Type B pancreatic cell (in vitro differentiated cells): ENCODE data around the gene CASQ1. TPM values are rescaled to one million over a fixed set of nuclear protein-coding genes. Genes with fewer than 3 reads are reported as not detected.

Source experiments
- DNase-seq: peaks from one replicate; pipeline ENCODE4 v3.0.0; 2021; ENCODE audit warnings: mixed read lengths; ENCODE audit not compliant: unreplicated experiment; ENCODE audit errors: extremely low spot score
- H3K27ac Mint-ChIP-seq: 2 replicates; pipeline ENCODE4 v1.8.0; 2021; ENCODE audit warnings: mild to moderate bottlenecking, mixed read lengths
- H3K27me3 Mint-ChIP-seq: 2 replicates; pipeline ENCODE4 v1.8.0; 2021; ENCODE audit warnings: mixed read lengths
- H3K36me3 Mint-ChIP-seq: 2 replicates; pipeline ENCODE4 v1.8.0; 2021; ENCODE audit warnings: mixed read lengths
- H3K4me1 Mint-ChIP-seq: one replicate; pipeline ENCODE4 v1.8.0; 2021; ENCODE audit warnings: mixed read lengths; ENCODE audit not compliant: unreplicated experiment
- H3K4me3 Mint-ChIP-seq: 2 replicates; pipeline ENCODE4 v1.8.0; 2021; ENCODE audit warnings: mild to moderate bottlenecking, mixed read lengths
- H3K9me3 Mint-ChIP-seq: 2 replicates; pipeline ENCODE4 v1.8.0; 2021; ENCODE audit warnings: mixed read lengths
- CTCF ChIP-seq: fragments of 200-600 bp; sonication (generic); conservative IDR thresholded peaks from 2 replicates; pipeline ENCODE4 v1.5.0; 2021; ENCODE audit warnings: antibody characterized with exemption, mild to moderate bottlenecking
- total RNA-seq: library from RNA; stranded (reverse); gene quantifications from 2 replicates; pipeline ENCODE4 v1.2.1, GENCODE V29; 2021; ENCODE audit warnings: low replicate concordance

CASQ1 gene
- total RNA-seq, 1 donor from 2014 or later: 0.46 TPM

DNA sequence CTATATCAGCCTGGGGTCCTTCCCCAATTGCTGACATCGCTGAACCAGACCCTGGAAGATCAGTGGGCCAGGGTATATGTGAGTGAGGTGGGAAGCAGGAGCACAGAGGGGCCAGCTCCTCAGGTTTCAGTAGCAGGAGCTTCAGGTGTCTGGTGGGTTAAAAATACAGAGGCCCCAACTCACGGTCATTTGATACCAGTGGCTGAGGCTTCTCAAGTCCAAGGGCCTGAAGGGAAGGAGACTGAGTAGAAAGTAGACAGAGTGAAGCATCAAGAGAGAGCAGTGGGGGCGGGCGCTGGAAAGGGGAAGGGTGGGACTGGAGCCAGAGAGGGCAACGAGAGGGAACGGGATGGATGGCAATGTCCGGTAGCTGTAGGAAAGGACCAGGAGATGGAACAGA lies 2.0 kb upstream of the CASQ1 start:
- Mint-ChIP-seq H3K27ac (no peak overlapping the region), H3K4me1 (peaks cover 10% of the 10 kb centered on the region), H3K4me3 (no peak overlapping the region), H3K9me3 (no peaks in the 10 kb centered on the region), H3K36me3 (no peaks in the 10 kb centered on the region), H3K27me3 (no peaks in the 10 kb centered on the region)
- no peak for TF ChIP-seq CTCF
- DNase-seq: no peak

GRCh38 chr1:160191756-160192155 lies 1.4 kb downstream of the CASQ1 start:
- TF ChIP-seq CTCF: no peak
- no peak overlapping the region for H3K4me3 Mint-ChIP-seq
- H3K4me1 Mint-ChIP-seq: peaks cover 10% of the 10 kb centered on the region
- H3K27me3 Mint-ChIP-seq: no peaks in the 10 kb centered on the region
- H3K27ac Mint-ChIP-seq: no peak overlapping the region
- no peaks in the 10 kb centered on the region for H3K9me3 Mint-ChIP-seq
- no peak for DNase-seq
- H3K36me3 Mint-ChIP-seq: no peaks in the 10 kb centered on the region

DNA sequence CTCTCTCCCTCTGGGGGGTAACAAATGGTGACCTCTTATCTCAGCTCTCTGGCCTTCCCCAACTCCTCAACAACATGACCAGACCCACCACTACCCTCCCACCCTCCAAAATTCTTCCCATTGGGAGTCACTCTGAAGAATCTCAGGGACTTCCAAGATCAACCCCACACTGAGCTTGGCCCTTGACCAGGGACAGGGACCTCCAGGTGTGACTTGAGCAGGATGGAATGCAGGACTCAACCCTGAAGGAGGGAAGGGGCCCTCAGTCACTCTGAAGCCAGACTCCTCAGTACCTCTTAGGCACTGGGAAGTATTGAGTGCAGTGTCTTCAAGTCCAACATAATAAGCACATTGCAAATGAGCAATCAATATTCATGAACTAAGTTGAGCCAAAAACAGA lies 1.9 kb downstream of the CASQ1 start:
- H3K27me3 Mint-ChIP-seq: peaks cover 2% of the 10 kb centered on the region
- H3K27ac Mint-ChIP-seq: no peak overlapping the region
- H3K4me3 Mint-ChIP-seq: no peak overlapping the region
- peaks cover 10% of the 10 kb centered on the region for H3K4me1 Mint-ChIP-seq
- H3K9me3 Mint-ChIP-seq: no peaks in the 10 kb centered on the region
- no peak for TF ChIP-seq CTCF
- H3K36me3 Mint-ChIP-seq: no peaks in the 10 kb centered on the region
- no peak for DNase-seq

GRCh38 chr1:160193091-160193819 lies 2.9 kb downstream of the CASQ1 start:
- TF ChIP-seq CTCF: peak; percentile 97
- no peak overlapping the region for H3K4me3 Mint-ChIP-seq
- peak; percentile 87 for DNase-seq
- peaks cover 9% of the 10 kb centered on the region for H3K4me1 Mint-ChIP-seq
- H3K36me3 Mint-ChIP-seq: no peaks in the 10 kb centered on the region
- peaks cover 2% of the 10 kb centered on the region for H3K27me3 Mint-ChIP-seq
- no peak overlapping the region for H3K27ac Mint-ChIP-seq
- no peaks in the 10 kb centered on the region for H3K9me3 Mint-ChIP-seq

DNA sequence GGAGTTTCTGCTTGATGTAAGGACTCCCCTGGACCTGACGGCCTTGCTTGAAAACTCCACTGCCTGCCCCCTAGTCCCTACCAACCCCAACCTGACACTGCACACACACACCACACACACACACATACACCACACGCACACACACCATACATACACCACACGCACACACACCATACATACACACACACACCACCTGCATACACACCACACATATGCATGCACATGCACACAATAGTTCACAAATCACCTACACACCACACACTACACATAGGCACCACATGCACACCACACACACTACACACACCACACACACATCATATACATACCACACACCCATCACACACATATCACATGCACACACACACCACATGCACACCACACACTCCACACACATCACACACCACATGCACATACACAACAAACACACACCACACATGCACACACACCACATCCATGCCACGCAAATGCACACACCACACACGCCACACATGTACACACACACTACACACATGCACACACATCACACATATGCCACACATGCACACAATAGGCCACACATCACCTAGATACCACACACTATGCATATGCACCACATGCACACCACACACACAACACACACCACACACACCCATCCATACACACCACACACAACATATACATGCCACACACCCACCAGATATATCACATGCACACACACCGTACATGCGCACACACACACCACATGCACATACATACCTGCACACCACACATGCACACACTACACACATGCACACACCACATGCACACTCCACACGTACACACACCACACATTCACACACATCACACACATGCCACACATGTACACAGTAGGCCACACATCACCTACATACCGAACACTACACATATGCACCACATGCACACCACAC lies 3.7 kb downstream of the CASQ1 start:
- Mint-ChIP-seq H3K27me3 (peaks cover 2% of the 10 kb centered on the region), H3K4me1 (peaks cover 5% of the 10 kb centered on the region), H3K4me3 (no peak overlapping the region), H3K27ac (no peak overlapping the region), H3K9me3 (no peaks in the 10 kb centered on the region), H3K36me3 (no peaks in the 10 kb centered on the region)
- DNase-seq: no peak
- TF ChIP-seq CTCF: no peak
